Neural progenitor cell (in vitro differentiated cells): ENCODE data around the gene WDR36. TPM values are rescaled to one million over a fixed set of nuclear protein-coding genes. Genes with fewer than 3 reads are reported as not detected.
A peak's percentile ranks its signal among the peaks of the same experiment; 100 is the strongest.

Source experiments
- DNase-seq: peaks from one replicate; pipeline ENCODE4 v3.0.0-alpha.2; 2016; ENCODE audit warnings: low spot score
- H2AFZ ChIP-seq: fragments of 200-600 bp; sonication (generic); replicated peaks from 2 replicates; pipeline ENCODE4 v1.6.1; 2016; ENCODE audit warnings: antibody characterized with exemption
- H3F3A ChIP-seq: fragments of 200-600 bp; sonication (generic); 2 replicates; pipeline ENCODE4 v1.6.1; 2016; ENCODE audit warnings: antibody characterized with exemption, low read depth
- H3K27ac ChIP-seq: fragments of 200-600 bp; sonication (generic); 2 replicates; pipeline ENCODE4 v1.5.1; 2016; ENCODE audit warnings: mild to moderate bottlenecking
- H3K27me3 ChIP-seq: fragments of 200-600 bp; sonication (generic); 2 replicates; pipeline ENCODE4 v1.6.1; 2016; ENCODE audit warnings: mild to moderate bottlenecking, moderate library complexity
- H3K36me3 ChIP-seq: fragments of 200-600 bp; sonication (generic); 2 replicates; pipeline ENCODE4 v1.5.1; 2016
- H3K4me1 ChIP-seq: fragments of 200-600 bp; sonication (generic); 2 replicates; pipeline ENCODE4 v1.6.1; 2016; ENCODE audit warnings: mixed run types
- H3K4me2 ChIP-seq: fragments of 200-600 bp; sonication (generic); 2 replicates; pipeline ENCODE4 v1.6.1; 2016
- H3K4me3 ChIP-seq: fragments of 200-600 bp; sonication (generic); 2 replicates; pipeline ENCODE4 v1.5.1; 2016
- H3K79me2 ChIP-seq: fragments of 200-600 bp; sonication (generic); 2 replicates; pipeline ENCODE4 v1.6.1; 2016; ENCODE audit warnings: low read depth
- H3K9ac ChIP-seq: fragments of 200-600 bp; sonication (generic); 2 replicates; pipeline ENCODE4 v1.6.1; 2016
- H3K9me3 ChIP-seq: fragments of 200-600 bp; sonication (generic); 2 replicates; pipeline ENCODE4 v1.5.1; 2016; ENCODE audit warnings: low read depth
- H4K20me1 ChIP-seq: fragments of 200-600 bp; sonication (generic); 2 replicates; pipeline ENCODE4 v1.6.1; 2016; ENCODE audit warnings: low read depth
- H3K27ac Mint-ChIP-seq: 3 replicates; pipeline ENCODE4 v1.8.0; 2021; ENCODE audit warnings: mixed read lengths
- H3K27me3 Mint-ChIP-seq: 2 replicates; pipeline ENCODE4 v1.8.0; 2022; ENCODE audit warnings: low read depth, mild to moderate bottlenecking, inconsistent platforms, moderate library complexity, mixed read lengths; ENCODE audit not compliant: insufficient read depth
- H3K36me3 Mint-ChIP-seq: 3 replicates; pipeline ENCODE4 v1.8.0; 2021; ENCODE audit warnings: mixed read lengths
- H3K4me1 Mint-ChIP-seq: 3 replicates; pipeline ENCODE4 v1.8.0; 2021; ENCODE audit warnings: mixed read lengths
- H3K4me3 Mint-ChIP-seq: 3 replicates; pipeline ENCODE4 v1.8.0; 2021; ENCODE audit warnings: mild to moderate bottlenecking, moderate library complexity, mixed read lengths
- H3K9me3 Mint-ChIP-seq: 3 replicates; pipeline ENCODE4 v1.8.0; 2020; ENCODE audit warnings: mixed read lengths
- CTCF ChIP-seq: fragments of 200-600 bp; sonication (generic); IDR thresholded peaks from 2 replicates; pipeline ENCODE4 v1.5.1; 2017; ENCODE audit warnings: antibody characterized with exemption, mild to moderate bottlenecking
- EZH2 ChIP-seq: fragments of 200-600 bp; sonication (generic); IDR thresholded peaks from 2 replicates; pipeline ENCODE4 v1.6.1; 2017; ENCODE audit warnings: antibody characterized with exemption, mild to moderate bottlenecking, moderate library complexity
- EZH2phosphoT487 ChIP-seq: fragments of 200-600 bp; sonication (generic); IDR thresholded peaks from 2 replicates; pipeline ENCODE4 v1.6.1; 2017; ENCODE audit warnings: antibody characterized with exemption
- total RNA-seq: library from RNA; depleted of rRNA; stranded (reverse); fragments of >200 nt; gene quantifications from 2 replicates; pipeline ENCODE4 v1.2.3, GENCODE V29; 2015; ENCODE audit warnings: low replicate concordance

The WDR36 gene
- total RNA-seq, 1 donor from 2014 or later: 60.1 TPM

DNA sequence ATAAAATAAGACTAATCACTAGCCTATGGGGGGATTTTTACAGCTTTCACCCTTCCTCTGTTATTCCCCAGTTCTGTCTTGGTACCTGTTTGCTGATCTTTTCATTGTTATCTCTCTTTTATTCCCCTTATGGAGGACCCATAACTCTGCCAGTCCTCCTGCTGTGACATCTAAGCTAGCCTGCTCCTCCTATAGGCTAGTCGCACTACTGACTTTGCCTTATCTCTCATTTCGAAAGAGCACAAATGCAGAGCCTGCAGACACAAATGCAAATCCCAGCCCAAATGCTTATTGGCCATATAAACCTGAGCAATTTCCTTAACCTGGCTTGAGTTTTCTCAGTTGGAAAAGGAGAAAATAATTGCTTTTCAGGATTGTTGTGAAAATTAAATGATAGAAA lies 72.9 kb downstream of the WDR36 start:
- H3K4me1 ChIP-seq: peaks cover 24% of the 10 kb centered on the region
- H3K36me3 ChIP-seq: no peaks in the 10 kb centered on the region
- no peaks in the 10 kb centered on the region for H3K79me2 ChIP-seq
- H3K9me3 Mint-ChIP-seq: peaks cover 3% of the 10 kb centered on the region
- peaks cover 2% of the 10 kb centered on the region for H3K27me3 Mint-ChIP-seq
- peak; percentile 26 for DNase-seq
- TF ChIP-seq CTCF: peak; percentile 3
- no peak for TF ChIP-seq EZH2
- TF ChIP-seq EZH2phosphoT487: no peak
- peaks cover 19% of the 10 kb centered on the region for H3K4me1 Mint-ChIP-seq
- H3K4me3 ChIP-seq: no peak overlapping the region
- H4K20me1 ChIP-seq: no peaks in the 10 kb centered on the region
- H3F3A ChIP-seq: peaks cover 4% of the 10 kb centered on the region
- H3K9ac ChIP-seq: no peak overlapping the region
- H2AFZ ChIP-seq: peak overlapping the region; percentile 3
- H3K27ac ChIP-seq: no peak overlapping the region
- H3K27me3 ChIP-seq: no peaks in the 10 kb centered on the region
- H3K4me3 Mint-ChIP-seq: no peak overlapping the region
- no peaks in the 10 kb centered on the region for H3K9me3 ChIP-seq
- no peak overlapping the region for H3K4me2 ChIP-seq
- H3K36me3 Mint-ChIP-seq: no peaks in the 10 kb centered on the region
- no peak overlapping the region for H3K27ac Mint-ChIP-seq

- Mint-ChIP-seq H3K9me3 (no peaks in the 10 kb centered on the region), H3K36me3 (no peaks in the 10 kb centered on the region), H3K4me3 (no peak overlapping the region), H3K4me1 (peaks cover 19% of the 10 kb centered on the region), H3K27me3 (peaks cover 2% of the 10 kb centered on the region), H3K27ac (no peak overlapping the region)
- Histone ChIP-seq H3K36me3 (no peaks in the 10 kb centered on the region), H3K4me2 (no peak overlapping the region), H3K4me3 (no peak overlapping the region), H2AFZ (no peak overlapping the region), H3K4me1 (peaks cover 24% of the 10 kb centered on the region), H3K27ac (no peak overlapping the region), H3K9me3 (no peaks in the 10 kb centered on the region), H3K79me2 (no peaks in the 10 kb centered on the region), H3K9ac (no peak overlapping the region), H3K27me3 (no peaks in the 10 kb centered on the region), H3F3A (peaks cover 4% of the 10 kb centered on the region), H4K20me1 (no peaks in the 10 kb centered on the region)
- TF ChIP-seq EZH2: no peak
- no peak for DNase-seq
Measured at GRCh38 chr5:111167551-111167950, 75.4 kb downstream of the WDR36 start.

DNA sequence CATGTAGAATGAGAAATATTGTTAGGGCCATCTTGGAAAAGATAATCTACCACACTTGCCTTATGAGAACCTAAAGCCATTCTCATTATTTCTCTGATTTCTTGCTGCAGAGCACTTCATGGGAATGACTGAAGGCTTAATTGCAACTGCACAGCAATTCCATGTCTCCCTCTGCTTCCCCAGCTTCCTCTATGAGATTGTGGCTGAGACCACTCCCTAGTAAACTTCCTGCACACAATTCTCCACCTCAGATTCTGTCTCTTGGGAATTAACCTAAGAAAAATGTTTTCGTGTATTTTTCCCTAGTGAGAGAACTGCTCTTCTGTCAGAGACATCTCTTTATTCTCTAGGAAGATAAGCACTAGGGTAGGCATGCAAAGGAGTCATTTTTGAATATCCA lies 76.5 kb downstream of the WDR36 start:
- H3F3A ChIP-seq: peaks cover 4% of the 10 kb centered on the region
- Mint-ChIP-seq H3K9me3 (no peaks in the 10 kb centered on the region), H3K4me1 (peaks cover 18% of the 10 kb centered on the region), H3K27ac (no peak overlapping the region), H3K27me3 (peaks cover 2% of the 10 kb centered on the region), H3K4me3 (no peak overlapping the region), H3K36me3 (no peaks in the 10 kb centered on the region)
- H3K27ac ChIP-seq: no peak overlapping the region
- H3K4me1 ChIP-seq: peaks cover 24% of the 10 kb centered on the region
- H4K20me1 ChIP-seq: no peaks in the 10 kb centered on the region
- DNase-seq: no peak
- no peaks in the 10 kb centered on the region for H3K79me2 ChIP-seq
- no peak overlapping the region for H3K4me3 ChIP-seq
- no peak overlapping the region for H2AFZ ChIP-seq
- no peaks in the 10 kb centered on the region for H3K36me3 ChIP-seq
- H3K9ac ChIP-seq: no peak overlapping the region
- no peaks in the 10 kb centered on the region for H3K9me3 ChIP-seq
- H3K4me2 ChIP-seq: no peak overlapping the region
- TF ChIP-seq EZH2 (no peak), EZH2phosphoT487 (no peak), CTCF (no peak)
- no peaks in the 10 kb centered on the region for H3K27me3 ChIP-seq

- Histone ChIP-seq H3K4me3 (no peak overlapping the region), H3K79me2 (no peaks in the 10 kb centered on the region), H3F3A (peaks cover 4% of the 10 kb centered on the region), H3K9ac (no peak overlapping the region), H2AFZ (peak overlapping the region; percentile 84), H3K9me3 (no peaks in the 10 kb centered on the region), H3K4me2 (no peak overlapping the region), H4K20me1 (no peaks in the 10 kb centered on the region), H3K27me3 (no peaks in the 10 kb centered on the region), H3K27ac (no peak overlapping the region), H3K4me1 (peaks cover 20% of the 10 kb centered on the region), H3K36me3 (no peaks in the 10 kb centered on the region)
- peak; percentile 13 for TF ChIP-seq CTCF
- TF ChIP-seq EZH2: no peak
- no peak for DNase-seq
- Mint-ChIP-seq H3K36me3 (no peaks in the 10 kb centered on the region), H3K27ac (no peak overlapping the region), H3K4me1 (peaks cover 13% of the 10 kb centered on the region), H3K4me3 (no peak overlapping the region), H3K9me3 (no peaks in the 10 kb centered on the region), H3K27me3 (peaks cover 2% of the 10 kb centered on the region)
Measured at GRCh38 chr5:111169269-111169668, 77.1 kb downstream of the WDR36 start.
